RKO (cell line): ENCODE data around the gene FGD1.
"Not testable (repeated sequence)": the region's sequence is repeated elsewhere in the genome, so short reads cannot be mapped to it uniquely, and the experiment has no call there.

Source experiments
- DNase-seq: peaks from one replicate; pipeline ENCODE4 v3.0.0-alpha.2; 2016; ENCODE audit warnings: low spot score

FGD1 gene

DNA sequence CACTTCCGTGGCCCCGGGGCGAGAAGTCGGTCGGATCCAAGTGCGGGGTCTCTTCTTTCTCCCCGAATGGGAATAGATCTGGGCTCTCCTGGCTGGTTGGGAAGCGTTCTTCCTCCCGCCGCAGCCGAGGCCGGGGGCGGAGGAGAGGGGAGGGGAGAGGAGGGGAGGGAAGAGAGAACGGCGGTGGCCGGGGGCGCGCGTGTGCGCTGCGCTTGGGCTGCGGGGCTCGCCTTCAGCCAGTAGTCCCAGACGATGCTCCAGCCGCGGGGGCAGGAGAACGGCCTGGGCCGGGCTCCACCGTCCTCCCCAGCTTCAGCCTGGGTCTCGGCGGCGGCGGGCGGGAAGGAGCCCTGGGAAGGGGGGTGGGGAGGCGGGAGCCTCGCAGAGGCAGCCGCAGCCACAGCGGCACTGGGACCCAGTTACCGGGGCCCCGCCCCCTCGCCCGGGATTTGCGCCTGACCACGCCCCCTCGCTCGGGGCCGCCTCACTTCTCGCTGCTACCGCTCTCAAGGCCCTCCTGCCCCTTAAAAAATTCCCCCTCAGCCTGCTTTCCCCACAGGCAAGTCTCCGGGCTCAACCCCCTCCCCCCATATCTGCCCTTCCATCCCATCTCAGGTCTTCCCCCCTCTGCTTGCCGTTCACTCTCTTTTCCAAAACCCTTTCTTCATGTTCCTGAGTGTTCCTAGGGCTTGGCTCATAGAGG, at the start of gene FGD1:
FGD1 (minus strand) TSS at position 421 of the 703 bp plus-strand sequence. CDS start 802 bp downstream, outside the sequence.
- peak; percentile 64 for DNase-seq

DNA sequence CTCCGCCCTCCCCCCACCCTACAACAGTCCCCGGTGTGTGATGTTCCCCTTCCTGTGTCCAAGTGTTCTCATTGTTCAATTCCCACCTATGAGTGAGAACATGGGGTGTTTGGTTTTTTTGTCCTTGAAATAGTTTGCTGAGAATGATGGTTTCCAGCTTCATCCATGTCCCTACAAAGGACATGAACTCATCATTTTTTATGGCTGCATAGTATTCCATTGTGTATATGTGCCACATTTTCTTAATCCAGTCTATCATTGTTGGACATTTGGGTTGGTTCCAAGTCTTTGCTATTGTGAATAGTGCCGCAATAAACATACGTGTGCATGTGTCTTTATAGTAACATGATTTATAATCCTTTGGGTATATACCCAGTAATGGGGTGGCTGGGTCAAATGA, 46.2 kb upstream of the FGD1 start:
- not testable (repeated sequence) for DNase-seq

DNA sequence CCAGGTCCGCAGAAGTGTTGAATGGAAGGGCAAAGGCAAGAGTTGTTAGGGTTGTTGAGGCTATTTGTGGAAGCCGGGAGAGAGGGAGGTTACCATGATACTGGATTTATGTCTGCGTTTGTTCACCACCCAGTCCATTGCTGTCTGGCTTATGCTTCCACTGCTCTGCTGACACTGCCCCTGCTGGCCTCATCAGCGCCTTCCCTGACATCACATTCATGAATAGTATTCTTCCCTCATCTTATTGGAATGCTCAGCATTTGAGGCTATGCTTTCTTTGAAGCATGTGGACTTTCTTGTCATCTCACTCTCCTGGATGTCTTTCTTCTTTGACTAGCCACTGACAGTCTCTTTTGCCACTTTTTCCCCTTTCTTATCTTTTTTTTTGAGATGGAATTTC, 44.3 kb upstream of the FGD1 start:
- DNase-seq = peak; percentile 42

DNA sequence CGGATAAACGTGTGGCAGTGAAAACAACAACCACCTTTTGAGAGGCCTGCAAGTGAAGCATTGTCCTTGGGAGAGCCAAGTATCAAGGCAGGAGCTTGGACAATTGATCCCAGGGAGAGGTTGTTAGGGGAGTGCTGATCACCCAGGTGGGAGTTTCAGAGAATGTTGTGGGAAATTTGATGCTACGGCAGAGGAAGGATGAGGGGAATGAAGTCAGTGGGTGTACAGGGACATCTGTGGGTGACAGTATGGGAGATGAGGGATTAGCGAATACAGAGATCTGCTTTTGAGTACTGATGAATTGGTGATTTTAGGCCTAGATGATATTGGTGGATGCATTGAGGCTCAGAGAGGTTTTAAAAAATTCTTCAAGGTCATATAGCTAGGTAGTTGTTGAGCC, 38.2 kb upstream of the FGD1 start:
- no peak for DNase-seq

DNA sequence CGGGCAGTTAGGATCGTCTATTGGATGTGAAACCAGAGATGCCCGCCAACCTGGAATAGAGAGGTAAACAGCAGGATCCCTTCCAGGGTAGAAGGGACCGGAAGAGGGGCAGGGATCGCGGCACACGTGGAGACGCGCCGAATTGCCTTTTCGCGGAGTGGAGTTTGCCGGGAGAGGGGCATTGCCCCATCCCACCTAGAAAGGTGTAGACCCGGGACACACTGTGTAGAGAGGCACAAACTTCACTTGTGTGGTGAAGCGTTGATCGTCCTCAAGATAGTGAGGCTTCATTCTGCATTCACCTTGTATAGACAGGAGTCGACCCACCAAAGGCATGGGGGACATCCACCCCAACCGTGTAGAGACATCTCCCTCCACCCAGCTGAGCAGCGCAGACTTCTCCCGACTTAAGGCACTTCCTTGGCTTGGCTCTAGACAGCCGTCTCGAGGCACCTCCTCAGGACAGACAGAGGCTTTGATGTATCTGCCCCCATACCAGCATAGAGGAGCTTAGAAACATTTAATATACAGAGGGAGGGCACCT, 34.4 kb upstream of the FGD1 start:
- DNase-seq = peak; percentile 7

DNA sequence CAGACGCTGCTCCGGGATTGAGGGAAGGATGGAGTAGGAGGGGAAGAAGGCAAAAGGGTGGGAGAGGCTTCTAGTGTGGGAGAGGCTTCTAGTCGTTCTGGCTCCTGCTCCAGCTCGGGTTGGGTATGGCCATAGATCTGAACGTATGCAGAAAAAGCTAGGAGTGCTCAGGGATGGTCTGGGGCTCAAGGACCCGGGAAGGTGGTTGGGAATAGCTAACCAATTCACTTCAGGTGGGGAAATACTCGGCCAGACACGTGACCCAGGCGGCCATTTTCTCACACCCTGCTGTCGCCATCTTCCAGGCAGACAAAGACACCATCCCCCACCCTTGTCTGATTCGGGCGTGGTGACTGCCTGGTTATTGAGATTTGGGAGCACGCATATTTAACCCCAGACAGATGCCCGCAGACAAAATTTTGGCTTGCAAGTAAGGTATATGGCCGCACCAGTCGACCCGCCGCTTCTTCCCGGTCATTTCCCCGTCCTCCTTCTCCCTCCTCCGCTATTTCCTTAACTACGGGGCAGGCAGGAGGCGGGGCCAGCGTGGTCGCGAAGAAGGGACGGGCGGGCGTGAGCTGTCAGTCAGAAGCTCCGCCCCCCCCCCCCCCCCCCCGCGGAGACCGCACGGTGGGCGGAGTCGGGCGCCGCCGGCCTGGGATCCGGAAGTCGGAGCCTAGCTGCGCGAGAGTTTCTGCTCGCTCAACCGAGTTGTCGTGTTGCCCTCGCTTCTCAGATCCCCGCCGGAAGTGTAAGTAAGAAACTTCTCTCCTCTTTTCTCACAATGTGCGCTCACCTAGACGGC, 33.7 kb upstream of the FGD1 start, which contains the start of gene GNL3L:
GNL3L (plus strand) TSS at position 668 of the 805 bp plus-strand sequence. CDS start 2,348 bp downstream, outside the sequence.
- peak; percentile 88 for DNase-seq

DNA sequence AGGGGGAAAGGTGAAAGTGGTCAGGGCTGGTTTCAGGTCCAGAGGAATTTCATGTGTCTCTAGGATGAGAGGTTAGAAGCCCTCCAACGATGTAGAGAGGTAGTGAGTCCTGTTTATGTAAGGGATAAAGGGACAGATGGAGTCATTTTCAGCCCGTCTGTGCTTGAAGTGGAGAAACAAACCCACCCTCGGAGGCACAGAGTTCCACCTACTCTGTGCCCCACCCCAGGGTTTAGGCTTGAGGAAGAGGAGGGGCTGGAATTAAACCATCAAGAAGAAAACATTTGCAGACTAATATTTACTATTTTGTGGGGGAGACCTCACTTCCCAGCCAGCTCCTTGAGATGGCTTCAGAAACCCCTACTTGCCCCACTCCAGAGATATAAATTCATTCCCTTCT, 33.1 kb upstream of the FGD1 start:
- no peak for DNase-seq

DNA sequence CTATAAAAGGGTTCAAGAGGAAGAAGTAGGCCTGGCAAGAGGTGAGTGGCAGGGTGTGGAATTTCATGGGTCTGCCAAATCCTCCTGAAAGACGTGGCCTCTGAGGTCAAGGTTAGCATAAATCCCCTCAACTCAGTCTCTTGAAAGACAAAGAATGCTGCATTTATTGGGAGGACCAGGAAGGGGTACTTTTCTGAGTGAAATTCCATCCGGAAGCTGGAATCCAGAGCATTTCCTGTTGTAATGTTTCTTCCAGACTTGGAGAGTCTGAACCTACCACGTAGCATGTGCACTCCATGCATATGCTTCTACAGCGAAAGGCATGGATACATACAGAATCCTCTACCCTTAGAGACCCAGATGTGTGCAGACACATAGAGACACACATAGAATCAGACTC, 13.4 kb upstream of the FGD1 start:
- no peak for DNase-seq

DNA sequence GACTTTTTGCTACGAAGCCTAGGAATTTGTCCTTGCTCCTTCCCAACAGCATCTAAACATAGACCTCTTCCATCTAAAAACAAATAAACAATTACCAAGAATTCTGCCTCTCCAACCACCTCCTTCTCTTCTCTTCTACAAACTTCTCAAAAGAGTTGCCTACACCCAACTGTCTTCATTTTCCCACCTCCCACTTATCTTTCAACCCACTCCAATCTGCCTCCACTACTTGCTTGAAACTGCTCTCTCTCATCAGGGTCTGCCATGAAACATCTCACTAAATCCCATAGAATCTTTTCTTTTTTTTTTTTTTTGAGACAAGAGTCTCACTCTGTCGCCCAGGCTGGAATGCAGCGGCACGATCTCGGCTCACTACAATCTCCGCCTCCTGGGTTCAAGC, 902 bp upstream of the FGD1 start:
- no peak for DNase-seq

DNA sequence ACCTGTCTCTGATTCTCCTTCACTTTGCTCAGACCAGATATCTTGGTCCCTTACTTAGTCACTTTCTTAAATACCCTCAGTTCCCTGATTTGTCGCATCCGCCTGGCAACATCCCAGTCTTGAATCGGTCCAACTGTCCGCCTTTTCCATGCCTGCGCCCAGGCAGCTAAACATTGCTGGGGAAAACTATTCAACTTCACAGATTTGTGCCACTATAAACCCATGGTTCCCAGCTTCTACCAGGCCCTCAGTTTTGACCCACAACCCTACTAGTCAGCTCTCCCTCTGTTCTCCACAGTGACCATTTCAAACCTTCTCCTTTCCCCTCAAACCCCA, 451 bp upstream of the FGD1 start:
- DNase-seq = no peak

DNA sequence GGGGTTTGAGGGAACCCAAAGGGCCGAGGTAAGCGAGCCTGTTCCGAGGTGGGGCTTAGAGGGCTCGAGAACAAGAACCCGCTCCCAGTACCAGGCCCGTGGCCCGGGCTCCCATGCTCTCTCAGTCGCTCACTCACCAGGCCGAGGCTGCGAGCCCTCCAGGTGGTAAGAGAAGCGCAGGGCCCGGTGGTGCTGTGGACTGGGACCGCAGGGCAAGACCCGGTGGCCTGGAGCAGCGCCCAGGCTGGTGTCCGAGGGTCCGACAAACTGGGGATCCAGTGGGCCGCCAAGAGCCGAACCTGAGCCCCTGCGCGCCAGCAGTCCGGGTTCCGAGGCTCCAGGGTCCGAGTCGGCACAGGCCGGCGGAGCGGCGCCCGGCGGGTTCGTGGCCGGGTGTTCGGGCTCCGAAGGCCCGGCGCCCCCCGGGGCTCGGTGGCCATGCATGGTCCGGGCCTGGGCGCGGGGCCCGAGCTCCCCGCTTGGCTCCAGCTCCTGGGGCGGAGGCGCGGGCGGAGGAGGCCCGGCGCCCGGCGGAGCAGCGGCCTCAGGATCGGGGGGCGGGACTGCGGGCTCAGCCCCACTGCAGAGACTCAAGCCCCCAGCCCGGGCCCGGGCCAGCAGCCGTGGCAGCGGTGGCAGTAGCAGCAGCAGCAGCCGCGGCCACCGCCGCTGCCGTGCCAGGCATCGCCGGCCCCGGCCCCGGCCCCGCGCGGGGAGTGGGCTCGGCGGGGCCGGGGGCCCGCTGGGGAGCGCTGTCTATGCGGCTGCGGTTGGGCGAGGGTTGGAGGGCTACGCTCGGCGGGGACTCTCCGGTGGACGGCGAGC, 833 bp downstream of the FGD1 start:
- DNase-seq = no peak

DNA sequence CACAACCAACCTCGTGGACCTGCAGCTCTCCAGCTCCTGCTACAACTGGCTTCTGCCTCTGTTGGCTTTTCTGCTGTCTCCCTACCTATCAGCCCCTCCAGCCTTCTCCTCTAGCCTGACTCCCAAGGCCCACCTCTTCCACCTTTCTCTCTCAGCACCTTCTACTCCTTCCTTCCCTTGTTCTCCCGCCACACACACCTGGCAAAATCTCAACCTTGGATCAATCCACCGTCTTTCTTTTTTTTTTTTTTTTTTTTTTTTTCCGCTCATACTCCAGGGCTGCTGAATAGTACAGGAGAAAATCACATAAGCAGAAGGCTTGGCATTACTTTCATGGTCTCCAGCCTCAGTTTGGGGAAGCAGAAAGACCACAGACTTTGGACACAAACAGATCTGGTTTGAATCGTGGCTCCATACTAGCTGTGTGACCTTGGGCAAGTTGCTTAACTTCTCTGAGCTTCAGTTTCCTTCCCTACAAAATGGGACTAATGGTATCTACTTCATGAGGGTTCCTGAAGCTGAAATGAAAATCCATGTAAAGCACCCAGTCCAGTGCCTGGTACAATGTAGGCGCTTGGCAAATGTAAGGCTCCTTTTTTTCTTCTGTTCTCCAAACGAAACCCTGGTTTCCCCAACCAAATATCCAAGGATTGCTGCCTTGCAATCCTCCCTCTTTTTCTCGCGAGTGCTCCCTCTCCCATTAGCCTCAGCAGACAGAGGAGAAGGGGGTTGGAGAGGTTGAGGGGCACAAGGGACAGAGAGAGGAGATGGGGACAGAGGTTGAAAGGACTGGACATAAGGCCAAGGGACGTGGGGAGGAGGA, 1.7 kb downstream of the FGD1 start:
- DNase-seq = peak; percentile 24

DNA sequence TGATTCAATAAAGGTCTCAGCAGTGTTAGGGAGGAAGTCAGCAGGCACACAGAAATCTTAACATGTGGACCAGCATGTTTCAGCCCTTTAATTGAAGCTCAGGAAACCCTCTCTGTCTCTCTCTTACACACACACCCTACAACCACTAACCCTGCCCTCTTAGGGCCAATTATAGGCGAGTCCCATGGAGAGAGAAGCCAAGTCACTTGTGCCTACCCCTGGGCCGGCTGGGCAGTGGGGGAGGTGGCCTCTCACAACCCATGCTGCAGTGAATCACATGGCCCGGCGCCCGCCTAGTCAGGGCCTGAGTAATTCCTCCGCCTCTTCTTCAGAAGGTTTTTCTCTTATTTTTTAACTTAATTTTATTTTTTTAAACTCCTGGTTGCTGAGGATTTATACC, 3.7 kb downstream of the FGD1 start:
- peak; percentile 83 for DNase-seq

DNA sequence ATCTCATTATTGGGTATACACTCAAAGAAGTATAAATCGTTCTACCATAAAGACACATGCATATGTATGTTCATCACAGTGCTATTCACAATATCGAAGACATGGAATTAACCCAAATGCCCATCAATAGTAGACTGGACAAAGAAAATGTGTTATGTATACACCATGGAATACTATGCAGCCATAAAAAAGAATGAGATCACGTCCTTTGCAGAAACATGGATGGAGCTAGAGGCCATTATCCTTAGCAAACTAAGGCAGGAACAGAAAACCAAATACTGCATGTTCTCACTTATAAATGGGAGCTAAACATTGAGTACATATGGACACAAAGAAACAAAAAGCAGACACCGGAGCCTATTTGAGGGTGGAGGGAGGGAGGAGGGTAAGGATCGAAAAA, 6.2 kb downstream of the FGD1 start:
- not testable (repeated sequence) for DNase-seq

DNA sequence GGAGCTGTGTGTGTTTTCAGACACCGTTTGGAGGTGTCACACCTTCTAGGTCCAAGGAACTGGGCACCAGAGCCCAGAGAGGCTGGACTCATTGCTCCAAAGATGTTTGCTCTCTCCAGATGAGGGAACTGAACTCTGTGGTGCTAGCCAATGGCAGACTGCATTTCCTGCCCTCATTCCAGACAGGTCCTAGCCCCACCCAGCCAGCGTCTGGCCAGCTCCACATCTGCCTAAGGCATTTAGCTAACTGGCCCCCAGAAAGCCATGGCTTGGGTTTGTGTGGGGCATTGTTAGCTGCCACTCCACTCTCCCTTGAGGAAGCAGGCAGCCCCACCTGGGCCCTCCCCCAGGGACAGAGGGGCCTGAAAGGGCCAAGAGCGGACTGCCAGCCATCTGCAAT, 11.4 kb downstream of the FGD1 start:
- DNase-seq = no peak

DNA sequence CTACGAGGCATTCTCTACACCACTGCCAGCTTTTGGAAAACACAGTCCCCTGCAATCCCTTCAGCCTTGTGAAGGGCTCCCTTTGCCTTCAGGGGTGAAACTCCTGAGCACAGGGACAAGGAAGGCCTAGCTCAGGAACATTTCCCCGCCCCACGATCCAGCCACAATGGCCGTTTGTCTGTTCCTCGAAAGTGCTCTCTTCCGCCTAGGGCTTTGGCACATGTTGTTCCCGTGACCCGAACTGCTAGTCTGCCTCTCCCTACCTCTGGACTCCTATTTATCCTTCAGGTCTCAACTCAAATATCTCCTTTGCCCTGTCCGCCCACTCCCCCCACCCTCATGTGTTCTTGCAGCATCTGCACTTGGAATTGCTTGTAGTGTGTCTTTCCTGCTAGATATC, 12.1 kb downstream of the FGD1 start:
- DNase-seq = no peak

DNA sequence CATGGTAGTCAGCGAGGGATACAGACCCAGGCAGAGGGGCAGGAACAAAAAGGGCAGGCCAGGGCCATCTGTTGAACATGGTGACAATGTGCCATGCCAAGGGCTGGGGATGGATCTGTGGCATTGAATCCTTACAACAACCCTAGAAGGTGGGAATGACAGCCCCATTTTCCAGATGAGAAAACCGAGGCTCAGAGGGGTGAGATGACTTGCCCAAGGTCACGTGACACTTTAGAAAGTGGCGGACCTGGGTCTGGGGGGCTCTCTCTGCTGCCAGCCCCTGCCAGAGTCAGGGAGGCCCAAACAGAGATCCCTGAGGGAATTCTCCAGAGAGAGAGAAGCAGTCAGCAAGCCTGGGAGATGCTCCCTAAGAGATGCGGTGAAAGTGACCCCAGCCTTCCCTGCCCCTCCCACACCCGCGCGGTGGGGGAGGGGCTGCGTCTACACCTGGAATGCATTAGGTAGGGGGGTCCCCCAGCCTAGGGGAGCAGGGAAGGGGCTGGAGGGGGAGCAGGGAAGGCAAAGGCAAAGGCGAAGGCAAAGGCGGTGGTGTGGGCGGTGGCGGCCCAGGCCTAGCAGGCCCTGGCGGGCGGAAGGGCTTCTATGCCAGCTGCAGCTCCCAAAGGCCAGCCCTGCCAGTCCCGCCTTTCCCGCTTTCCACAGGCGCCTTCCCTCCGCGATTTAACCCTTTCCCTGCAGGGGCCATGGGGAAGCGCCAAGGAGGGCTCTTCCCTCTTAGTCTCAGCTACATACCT, 13.0 kb downstream of the FGD1 start:
- no peak for DNase-seq

DNA sequence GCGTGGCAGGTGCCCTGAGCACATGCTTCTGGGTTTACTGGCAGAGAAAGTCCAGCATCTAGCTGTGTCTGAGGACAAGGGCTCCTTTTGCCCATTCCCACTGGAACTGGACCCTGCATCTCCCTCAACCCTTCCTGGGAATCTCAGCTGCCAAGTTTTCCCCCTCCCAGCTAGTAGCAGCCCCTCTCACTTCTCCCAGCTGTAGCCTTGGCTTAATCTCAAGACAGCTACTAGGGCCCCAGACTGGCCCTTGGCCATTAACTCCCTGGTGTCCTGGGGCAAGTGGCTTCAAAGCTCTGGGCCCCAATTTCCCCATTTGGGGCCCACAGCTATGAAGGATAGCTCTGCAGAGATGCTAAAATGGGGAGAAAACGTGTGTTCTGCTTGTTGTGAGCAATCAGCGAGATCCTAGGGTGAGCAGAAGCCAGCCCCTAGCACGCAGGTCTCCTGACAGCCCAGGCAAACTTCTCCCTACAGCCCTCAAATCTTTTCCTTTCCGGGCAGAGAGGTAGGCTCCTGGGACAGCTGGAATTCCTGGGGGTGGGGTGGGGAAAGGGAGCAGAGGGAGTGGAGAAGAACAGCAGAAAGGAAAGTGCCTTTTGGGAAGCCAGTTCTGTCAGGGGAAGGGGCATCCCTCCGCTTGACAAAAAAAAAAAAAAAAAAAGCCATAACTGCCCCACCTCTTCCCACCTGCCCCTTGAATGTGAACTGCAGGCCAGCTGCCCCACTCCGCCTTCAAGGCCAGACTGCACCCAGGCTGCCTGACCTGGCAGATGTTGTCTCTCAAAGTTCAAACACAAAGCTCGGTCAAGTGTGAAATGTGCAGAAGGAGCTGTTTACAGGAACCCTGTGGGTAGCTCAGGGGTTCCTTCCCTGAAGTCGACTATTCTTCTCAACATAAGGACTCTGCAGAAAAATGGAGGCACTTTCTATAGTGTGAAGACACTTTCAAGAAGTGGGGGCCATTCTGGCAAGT, 16.6 kb downstream of the FGD1 start:
- no peak for DNase-seq
